Karpas-422 (cell line): ENCODE data around the gene ELF4. TPM values are rescaled to one million over a fixed set of nuclear protein-coding genes. Genes with fewer than 3 reads are reported as not detected.

Experiments
- DNase-seq: peaks from one replicate; pipeline ENCODE4 v3.0.0-alpha.2; 2015
- H2AFZ ChIP-seq: fragments of 200-600 bp; sonication (generic); 2 replicates; pipeline ENCODE4 v1.6.1; 2014; ENCODE audit warnings: antibody characterized with exemption, low read length, mixed read lengths
- H3K27ac ChIP-seq: fragments of 200-600 bp; sonication (generic); 2 replicates; pipeline ENCODE4 v1.5.1; 2014; ENCODE audit warnings: mild to moderate bottlenecking, low read length, moderate library complexity
- H3K27me3 ChIP-seq: fragments of 200-600 bp; sonication (generic); 2 replicates; pipeline ENCODE4 v1.6.1; 2014; ENCODE audit warnings: low read length, mixed read lengths
- H3K36me3 ChIP-seq: fragments of 200-600 bp; sonication (generic); 2 replicates; pipeline ENCODE4 v1.6.1; 2014; ENCODE audit warnings: low read length, mixed read lengths; ENCODE audit not compliant: insufficient read depth
- H3K4me1 ChIP-seq: fragments of 200-600 bp; sonication (generic); 2 replicates; pipeline ENCODE4 v1.6.1; 2014; ENCODE audit warnings: mild to moderate bottlenecking, low read length, mixed read lengths
- H3K4me2 ChIP-seq: fragments of 200-600 bp; sonication (generic); 2 replicates; pipeline ENCODE4 v1.6.1; 2014; ENCODE audit warnings: low read length, low read depth, mild to moderate bottlenecking; ENCODE audit not compliant: poor library complexity, severe bottlenecking
- H3K4me3 ChIP-seq: fragments of 200-600 bp; sonication (generic); 2 replicates; pipeline ENCODE4 v1.5.1; 2014; ENCODE audit warnings: mild to moderate bottlenecking, antibody characterized with exemption, low read length, mixed read lengths
- H3K79me2 ChIP-seq: fragments of 200-600 bp; sonication (generic); 2 replicates; pipeline ENCODE4 v1.6.1; 2014; ENCODE audit warnings: mild to moderate bottlenecking, low read length, mixed read lengths
- H3K9ac ChIP-seq: fragments of 200-600 bp; sonication (generic); 2 replicates; pipeline ENCODE4 v1.6.0; 2014; ENCODE audit warnings: low read length
- H3K9me2 ChIP-seq: fragments of 200-600 bp; sonication (generic), shearing (Covaris generic); replicated peaks from 2 replicates; pipeline ENCODE4 v1.6.0; 2014; ENCODE audit warnings: mild to moderate bottlenecking, low read length, moderate library complexity; ENCODE audit not compliant: insufficient read depth
- H3K9me3 ChIP-seq: fragments of 300-700, 200-600 bp; sonication (generic); 2 replicates; pipeline ENCODE4 v1.6.1; 2014; ENCODE audit warnings: low read length, mixed read lengths
- H4K20me1 ChIP-seq: fragments of 200-600 bp; sonication (generic); 2 replicates; pipeline ENCODE4 v1.6.1; 2014; ENCODE audit warnings: mild to moderate bottlenecking, antibody characterized with exemption, low read length, low read depth; ENCODE audit not compliant: insufficient read depth
- total RNA-seq: library from RNA; depleted of rRNA; stranded (reverse); fragments of >200 nt; shearing (Covaris generic); gene quantifications from 2 replicates; pipeline ENCODE4 v1.2.3, GENCODE V29; 2014; ENCODE audit warnings: low replicate concordance

Gene ELF4
- total RNA-seq, 1 experiment from 2014 or later = 31.7 TPM

DNA sequence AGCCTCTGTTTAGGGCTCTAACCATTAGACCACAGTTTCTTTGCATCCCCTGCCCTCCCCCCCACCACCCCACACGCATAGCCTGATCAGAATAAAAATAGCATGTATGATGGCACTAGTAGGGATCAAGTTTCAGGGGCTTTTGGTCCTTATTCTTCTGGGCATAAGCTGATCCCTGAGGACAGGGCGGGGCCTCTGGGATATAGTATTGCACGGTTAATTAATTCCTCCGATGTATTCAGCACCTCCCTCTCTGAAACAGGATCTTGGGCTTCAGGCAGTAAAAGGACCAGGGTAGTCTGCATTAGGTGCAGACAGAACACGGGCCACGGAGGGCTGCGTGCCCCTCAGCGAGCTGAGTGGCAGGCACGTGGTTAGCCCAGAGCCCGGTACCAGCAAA is 57.1 kb downstream of the ELF4 start:
- Histone ChIP-seq H3K27ac (no peak overlapping the region), H3K79me2 (no peaks in the 10 kb centered on the region), H3K27me3 (no peaks in the 10 kb centered on the region), H2AFZ (no peak overlapping the region), H3K9me3 (no peaks in the 10 kb centered on the region; the same call in 1 of the 2 replicates), H3K9me2 (no peaks in the 10 kb centered on the region), H3K4me3 (no peak overlapping the region), H3K9ac (no peak overlapping the region), H3K36me3 (0 out of 2 replicates have a peak, but pooled peaks cover 3% of the 10 kb centered on the region), H4K20me1 (no peaks in the 10 kb centered on the region), H3K4me1 (0 out of 2 replicates have a peak, but pooled peaks cover 2% of the 10 kb centered on the region), H3K4me2 (no peak overlapping the region)
- DNase-seq = no peak

DNA sequence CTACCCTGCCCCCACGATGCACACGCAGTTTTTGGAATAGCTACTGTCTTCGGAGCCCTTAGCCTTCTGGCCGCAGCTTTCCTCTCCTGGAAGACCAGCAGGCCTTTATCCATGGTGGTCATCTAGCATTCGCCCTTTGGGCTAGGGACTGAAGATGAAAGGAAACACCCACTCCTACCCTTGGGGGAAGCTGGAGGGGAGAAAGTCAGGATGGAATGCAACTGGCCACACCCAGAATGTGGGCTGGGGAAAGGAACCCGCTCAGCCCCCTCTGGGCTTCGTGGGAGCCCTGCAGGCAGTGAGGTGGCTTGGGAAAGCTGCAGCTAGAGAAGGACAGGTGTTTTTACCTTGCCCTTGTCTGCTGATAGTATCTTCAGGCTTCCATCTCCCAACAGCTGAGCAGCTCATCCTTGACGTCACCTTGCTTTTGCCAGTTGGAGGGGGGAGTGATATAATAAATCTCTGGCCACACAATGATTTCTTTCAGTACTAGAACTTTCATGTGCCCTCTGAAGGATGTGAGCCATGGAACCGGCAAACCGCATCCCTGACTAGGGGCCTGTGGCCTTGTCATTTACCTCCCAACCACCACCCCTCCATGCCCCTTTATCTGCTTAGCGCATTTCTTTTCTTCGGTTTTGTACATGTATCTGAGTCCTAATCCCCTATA is 59.0 kb downstream of the ELF4 start:
- Histone ChIP-seq H3K9ac (no peak overlapping the region), H4K20me1 (no peaks in the 10 kb centered on the region), H3K9me2 (no peaks in the 10 kb centered on the region), H3K4me2 (no peak overlapping the region), H3K36me3 (peaks cover 3% of the 10 kb centered on the region; the same call in 1 of the 2 replicates), H3K4me3 (no peak overlapping the region), H3K4me1 (no peaks in the 10 kb centered on the region), H3K27ac (no peak overlapping the region), H3K79me2 (no peaks in the 10 kb centered on the region), H3K27me3 (no peaks in the 10 kb centered on the region), H3K9me3 (no peaks in the 10 kb centered on the region; the same call in 1 of the 2 replicates), H2AFZ (no peak overlapping the region)
- DNase-seq = no peak

DNA sequence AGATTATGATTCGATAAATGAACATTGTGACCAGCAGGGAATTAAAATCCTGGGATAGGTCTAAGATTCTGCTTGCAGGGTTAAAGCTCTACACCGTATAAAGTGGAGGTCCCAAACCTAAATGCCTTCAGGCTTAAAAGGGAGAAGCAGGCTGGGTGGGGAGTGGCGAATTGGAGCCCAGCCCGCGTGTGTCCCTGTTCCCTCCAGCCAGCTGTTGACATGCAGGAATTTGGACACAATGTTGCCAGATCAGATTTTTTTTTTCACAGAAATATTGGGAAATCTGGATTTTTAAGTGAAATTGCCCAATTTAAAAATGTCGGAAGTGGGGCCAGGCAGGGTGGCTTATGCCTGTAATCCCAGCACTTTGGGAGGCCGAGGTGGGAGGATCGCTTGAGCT is 60.5 kb downstream of the ELF4 start:
- H3K9ac ChIP-seq = no peak overlapping the region
- H3K79me2 ChIP-seq = no peaks in the 10 kb centered on the region
- H3K36me3 ChIP-seq = peaks cover 3% of the 10 kb centered on the region; the same call in 1 of the 2 replicates
- no peak overlapping the region for H3K4me3 ChIP-seq
- no peaks in the 10 kb centered on the region for H3K4me1 ChIP-seq
- H3K9me2 ChIP-seq = no peaks in the 10 kb centered on the region
- no peaks in the 10 kb centered on the region for H3K27me3 ChIP-seq
- no peak overlapping the region for H3K27ac ChIP-seq
- H3K4me2 ChIP-seq = no peak overlapping the region
- no peak overlapping the region for H2AFZ ChIP-seq
- no peak for DNase-seq
- H3K9me3 ChIP-seq = no peaks in the 10 kb centered on the region; the same call in 1 of the 2 replicates
- H4K20me1 ChIP-seq = no peaks in the 10 kb centered on the region

GRCh38 chrX:130048686-130049222 is 61.5 kb downstream of the ELF4 start:
- Histone ChIP-seq H3K79me2 (no peaks in the 10 kb centered on the region), H3K27ac (no peak overlapping the region), H2AFZ (no peak overlapping the region), H3K4me1 (no peaks in the 10 kb centered on the region), H3K4me2 (no peak overlapping the region), H3K27me3 (no peaks in the 10 kb centered on the region), H3K9me3 (no peaks in the 10 kb centered on the region; the same call in 1 of the 2 replicates), H3K4me3 (no peak overlapping the region), H3K9ac (no peak overlapping the region), H4K20me1 (no peaks in the 10 kb centered on the region), H3K36me3 (peaks cover 3% of the 10 kb centered on the region; the same call in 1 of the 2 replicates), H3K9me2 (no peaks in the 10 kb centered on the region)
- DNase-seq = no peak

DNA sequence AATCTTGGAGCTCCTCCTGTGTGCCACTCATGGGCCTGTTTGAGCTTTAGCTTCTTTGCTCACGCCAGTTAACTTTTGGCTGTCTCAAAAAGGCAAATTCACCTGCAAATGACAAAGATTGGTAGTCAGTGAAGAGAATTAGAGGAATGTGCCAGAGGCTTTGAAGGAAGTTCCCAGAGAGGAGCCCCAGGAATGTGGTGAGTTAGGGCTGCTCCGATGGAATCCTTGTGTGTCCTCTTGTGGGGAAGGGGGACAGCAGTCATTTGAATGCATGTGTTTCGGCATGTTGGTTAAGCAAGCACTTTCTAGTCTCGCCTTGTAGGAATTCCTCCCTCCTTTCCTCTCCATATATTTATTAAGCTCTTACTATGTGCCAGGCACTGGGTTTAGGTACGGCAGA is 62.9 kb downstream of the ELF4 start:
- Histone ChIP-seq H2AFZ (no peak overlapping the region), H3K4me1 (no peaks in the 10 kb centered on the region), H3K4me3 (no peak overlapping the region), H3K27me3 (no peaks in the 10 kb centered on the region), H3K9ac (no peak overlapping the region), H3K9me2 (no peaks in the 10 kb centered on the region), H3K9me3 (no peaks in the 10 kb centered on the region; the same call in 1 of the 2 replicates), H3K79me2 (no peaks in the 10 kb centered on the region), H3K36me3 (peaks cover 3% of the 10 kb centered on the region; the same call in 1 of the 2 replicates), H3K4me2 (no peak overlapping the region), H3K27ac (no peak overlapping the region), H4K20me1 (no peaks in the 10 kb centered on the region)
- DNase-seq = no peak

GRCh38 chrX:130039847-130040246 is 70.5 kb downstream of the ELF4 start:
- Histone ChIP-seq H3K9me3 (no peaks in the 10 kb centered on the region), H3K4me1 (no peaks in the 10 kb centered on the region), H3K4me2 (no peak overlapping the region), H2AFZ (no peak overlapping the region), H4K20me1 (no peaks in the 10 kb centered on the region), H3K9me2 (no peaks in the 10 kb centered on the region), H3K79me2 (no peaks in the 10 kb centered on the region), H3K4me3 (no peak overlapping the region), H3K36me3 (no peaks in the 10 kb centered on the region), H3K9ac (no peak overlapping the region), H3K27me3 (no peaks in the 10 kb centered on the region), H3K27ac (no peak overlapping the region)
- no peak for DNase-seq

DNA sequence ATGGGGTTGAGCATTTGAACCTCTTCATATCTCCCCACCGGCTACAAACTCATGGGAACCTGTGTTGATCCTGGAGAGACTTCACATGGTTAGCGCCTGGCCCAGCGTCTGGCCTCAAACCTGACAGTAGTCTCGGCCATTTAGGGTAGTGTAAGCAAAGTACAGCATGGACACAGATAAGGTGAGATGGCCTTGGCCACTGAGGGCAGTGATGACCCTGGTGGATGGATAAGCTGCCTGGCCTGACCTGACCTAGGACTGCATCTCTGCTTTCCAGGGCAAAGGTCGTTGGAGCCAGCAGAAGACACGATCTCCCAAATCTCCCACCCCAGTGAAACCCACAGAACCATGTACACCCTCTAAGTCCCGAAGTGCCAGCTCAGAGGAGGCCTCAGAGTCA is 76.1 kb downstream of the ELF4 start:
- no peak overlapping the region for H3K4me2 ChIP-seq
- H3K4me1 ChIP-seq = no peaks in the 10 kb centered on the region
- no peaks in the 10 kb centered on the region for H3K9me3 ChIP-seq
- H2AFZ ChIP-seq = no peak overlapping the region
- no peak overlapping the region for H3K27ac ChIP-seq
- no peaks in the 10 kb centered on the region for H4K20me1 ChIP-seq
- no peak for DNase-seq
- no peaks in the 10 kb centered on the region for H3K36me3 ChIP-seq
- H3K27me3 ChIP-seq = no peaks in the 10 kb centered on the region
- no peaks in the 10 kb centered on the region for H3K9me2 ChIP-seq
- H3K9ac ChIP-seq = no peak overlapping the region
- H3K4me3 ChIP-seq = no peak overlapping the region
- no peaks in the 10 kb centered on the region for H3K79me2 ChIP-seq

DNA sequence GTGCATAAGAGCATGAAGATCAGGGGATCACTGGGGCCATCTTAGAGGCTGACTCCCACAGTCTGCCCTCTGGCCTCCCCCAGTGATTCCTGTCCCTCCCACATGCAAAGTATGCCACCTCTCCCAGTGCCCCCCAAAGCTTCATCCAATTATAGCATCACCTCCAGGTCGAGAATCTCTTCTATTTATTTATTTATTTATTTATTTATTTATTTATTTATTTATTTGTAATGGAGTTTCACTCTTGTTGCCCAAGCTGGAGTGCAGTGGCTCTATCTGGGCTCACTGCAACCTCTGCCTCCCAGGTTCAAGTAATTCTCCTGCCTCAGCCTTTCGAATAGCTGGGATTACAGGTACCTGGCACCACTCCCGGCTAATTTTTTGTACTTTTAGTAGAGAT is 77.7 kb downstream of the ELF4 start:
- no peaks in the 10 kb centered on the region for H3K9me3 ChIP-seq
- no peak overlapping the region for H3K4me3 ChIP-seq
- no peak for DNase-seq
- H3K4me1 ChIP-seq = no peaks in the 10 kb centered on the region
- no peaks in the 10 kb centered on the region; the same call in 1 of the 2 replicates for H3K36me3 ChIP-seq
- H4K20me1 ChIP-seq = no peaks in the 10 kb centered on the region
- H2AFZ ChIP-seq = no peak overlapping the region
- no peak overlapping the region for H3K9ac ChIP-seq
- no peaks in the 10 kb centered on the region for H3K79me2 ChIP-seq
- no peaks in the 10 kb centered on the region for H3K9me2 ChIP-seq
- no peaks in the 10 kb centered on the region for H3K27me3 ChIP-seq
- H3K4me2 ChIP-seq = no peak overlapping the region
- no peak overlapping the region for H3K27ac ChIP-seq
